NCI-H1930 (cell line): ENCODE results near the gene CCNG2.

Experiments
- DNase-seq, 2 experiments: peaks; one replicate each; lab custom pipeline; 2025; lab: John Stamatoyannopoulos, UW

CCNG2 gene

GRCh38 chr4:77203380-77204197, 46.6 kb downstream of the CCNG2 start:
- peak; percentile 8 to 61 for DNase-seq

GRCh38 chr4:77204621-77205020, 47.6 kb downstream of the CCNG2 start:
- no peak for DNase-seq

GRCh38 chr4:77209012-77209411, 52.0 kb downstream of the CCNG2 start:
- no peak for DNase-seq

- DNase-seq = no peak
Observed at GRCh38 chr4:77209936-77210335, 52.9 kb downstream of the CCNG2 start.

GRCh38 chr4:77215107-77215506, 58.1 kb downstream of the CCNG2 start:
- no peak for DNase-seq

GRCh38 chr4:77217526-77217925, 60.5 kb downstream of the CCNG2 start:
- no peak for DNase-seq

- no peak for DNase-seq
Observed at GRCh38 chr4:77219266-77219665, 62.3 kb downstream of the CCNG2 start.
